ENCODE measurements around the gene SPDEF.

The SPDEF gene

GRCh38 chr6:34583861-34584604 is 27.9 kb upstream of the SPDEF start:
- DNase-seq (ENCODE audit: low read depth, low spot score): no peak

DNA sequence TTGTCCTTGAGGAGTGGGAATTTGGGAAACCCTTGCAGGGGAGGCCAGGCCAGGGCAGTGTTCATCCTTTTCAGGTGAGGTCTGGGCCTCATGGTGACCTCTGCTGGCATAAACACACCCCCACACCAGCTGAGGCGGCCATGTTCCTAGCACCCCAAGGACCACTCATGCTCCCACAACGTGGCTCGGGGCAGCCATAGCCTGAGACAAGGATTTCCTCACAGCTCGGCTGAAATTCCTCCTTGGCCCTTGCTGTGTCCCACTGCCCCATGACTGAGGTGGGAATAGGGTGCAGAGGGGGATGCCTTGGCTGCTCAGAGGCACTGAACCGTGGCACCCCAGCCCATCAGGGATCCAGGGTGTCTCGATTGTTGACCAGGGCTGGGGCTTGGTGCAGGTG is 27.3 kb upstream of the SPDEF start:
- no peak for DNase-seq (ENCODE audit: low read depth, low spot score)

DNA sequence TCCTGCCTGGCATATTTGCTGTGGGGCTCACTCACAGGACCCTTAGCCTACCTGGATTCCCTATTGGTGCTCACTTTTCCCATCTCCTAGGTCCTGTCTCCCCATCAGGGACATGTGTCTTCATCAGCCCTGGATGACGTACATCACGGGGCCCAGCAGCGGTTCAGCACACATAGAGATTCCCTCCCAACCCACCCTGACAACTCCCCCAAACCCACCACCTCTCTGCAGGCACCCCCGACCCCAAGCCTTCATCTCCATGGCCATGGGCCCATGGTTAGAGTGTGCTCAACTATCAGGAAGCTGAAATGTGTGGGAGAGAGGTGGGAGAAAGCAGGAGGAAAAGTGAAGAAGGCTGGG is 25.4 kb upstream of the SPDEF start:
- DNase-seq (ENCODE audit: low read depth, low spot score): no peak

GRCh38 chr6:34580707-34581560 is 24.8 kb upstream of the SPDEF start:
- no peak for DNase-seq (ENCODE audit: low read depth, low spot score)

DNA sequence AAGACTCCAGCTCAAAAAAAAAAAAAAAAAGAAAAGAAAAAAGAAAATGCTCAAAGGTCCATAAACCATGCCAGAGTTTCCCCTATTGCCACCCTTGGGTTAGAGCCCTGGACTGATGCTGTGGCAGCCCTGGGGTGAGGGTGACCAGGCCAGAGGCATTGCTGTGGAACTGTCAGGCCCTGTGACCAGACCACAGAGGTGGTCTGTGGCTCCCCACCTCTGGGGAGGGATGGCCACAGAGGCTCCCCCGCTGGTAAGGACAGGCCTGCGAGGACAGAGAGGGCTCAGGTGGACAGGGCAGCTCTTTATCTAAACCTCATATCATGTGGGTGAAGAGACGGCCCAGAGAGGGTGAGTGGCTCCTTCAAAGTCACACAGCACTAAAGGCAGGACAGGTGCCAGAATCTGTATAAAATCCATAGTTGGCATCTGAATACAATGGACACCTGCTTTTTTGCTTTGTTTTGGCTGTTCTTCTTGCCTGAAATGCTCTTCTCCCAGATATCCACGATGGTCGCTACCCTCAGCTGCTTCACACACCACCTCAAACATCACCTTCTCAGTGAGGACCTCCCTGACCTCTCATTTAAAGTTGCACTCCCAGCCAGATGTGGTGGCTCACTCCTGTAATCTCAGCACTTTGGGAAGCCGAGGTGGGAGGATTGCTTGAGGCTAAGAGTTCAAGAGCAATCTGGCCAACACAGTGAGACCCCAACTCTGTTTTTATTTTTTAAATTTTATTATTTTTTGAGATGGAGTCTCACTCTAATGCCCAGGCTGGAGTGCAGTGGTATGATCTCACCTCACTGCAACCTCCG is 22.5 kb upstream of the SPDEF start:
- no peak for DNase-seq (ENCODE audit: low read depth, low spot score)

- DNase-seq (ENCODE audit: low read depth, low spot score): no peak
Observed at GRCh38 chr6:34576286-34576955, 20.3 kb upstream of the SPDEF start.

DNA sequence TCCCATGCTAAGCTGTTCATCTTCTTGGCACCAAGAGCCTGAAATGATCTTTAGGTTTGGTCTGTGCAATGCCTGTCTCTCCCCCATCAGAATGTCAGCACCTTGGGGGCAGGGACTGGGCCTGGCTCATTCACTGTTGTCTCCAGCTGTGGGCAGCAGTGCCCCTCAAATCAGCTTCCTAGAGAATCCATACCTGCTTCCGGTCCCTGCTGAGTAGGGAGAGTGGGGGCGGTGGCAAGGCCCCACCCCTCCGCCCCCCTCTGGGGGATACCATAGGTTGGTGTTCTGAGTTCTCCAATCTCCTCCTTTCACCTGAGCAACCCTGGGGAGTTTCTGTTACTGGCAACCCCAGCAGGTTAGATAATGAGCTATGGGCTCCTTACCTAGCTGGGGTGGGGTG is 19.2 kb upstream of the SPDEF start:
- no peak for DNase-seq (ENCODE audit: low read depth, low spot score)

- no peak for DNase-seq (ENCODE audit: low read depth, low spot score)
Observed at GRCh38 chr6:34574647-34575293, 18.6 kb upstream of the SPDEF start.

GRCh38 chr6:34573567-34574183 is 17.5 kb upstream of the SPDEF start:
- no peak for DNase-seq (ENCODE audit: low read depth, low spot score)

GRCh38 chr6:34572585-34572984 is 16.5 kb upstream of the SPDEF start:
- no peak for DNase-seq (ENCODE audit: low read depth, low spot score)

DNA sequence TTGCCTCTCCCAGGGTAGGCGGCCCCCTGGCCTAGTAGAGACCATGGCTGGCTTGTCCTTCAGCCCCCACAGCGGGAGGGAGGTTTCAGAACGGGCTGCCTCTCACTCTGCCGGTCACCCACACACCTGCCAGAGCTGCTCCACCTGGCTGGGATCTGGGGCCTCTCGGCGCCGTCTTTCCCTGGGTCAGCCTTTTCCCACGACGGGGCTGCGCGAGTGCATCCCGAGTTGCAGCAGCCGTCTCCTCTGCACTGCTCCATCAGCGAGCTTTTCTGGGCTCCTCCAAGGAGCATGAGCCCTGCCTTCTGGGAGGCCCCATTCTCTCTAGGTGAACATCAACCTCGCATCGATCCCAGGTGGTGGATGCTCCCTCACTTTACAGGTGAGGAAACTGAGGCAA is 15.9 kb upstream of the SPDEF start:
- no peak for DNase-seq (ENCODE audit: low read depth, low spot score)

- DNase-seq (ENCODE audit: low read depth, low spot score): no peak
Observed at GRCh38 chr6:34571388-34571787, 15.3 kb upstream of the SPDEF start.

GRCh38 chr6:34570066-34570833 is 14.1 kb upstream of the SPDEF start:
- no peak for DNase-seq (ENCODE audit: low read depth, low spot score)

DNA sequence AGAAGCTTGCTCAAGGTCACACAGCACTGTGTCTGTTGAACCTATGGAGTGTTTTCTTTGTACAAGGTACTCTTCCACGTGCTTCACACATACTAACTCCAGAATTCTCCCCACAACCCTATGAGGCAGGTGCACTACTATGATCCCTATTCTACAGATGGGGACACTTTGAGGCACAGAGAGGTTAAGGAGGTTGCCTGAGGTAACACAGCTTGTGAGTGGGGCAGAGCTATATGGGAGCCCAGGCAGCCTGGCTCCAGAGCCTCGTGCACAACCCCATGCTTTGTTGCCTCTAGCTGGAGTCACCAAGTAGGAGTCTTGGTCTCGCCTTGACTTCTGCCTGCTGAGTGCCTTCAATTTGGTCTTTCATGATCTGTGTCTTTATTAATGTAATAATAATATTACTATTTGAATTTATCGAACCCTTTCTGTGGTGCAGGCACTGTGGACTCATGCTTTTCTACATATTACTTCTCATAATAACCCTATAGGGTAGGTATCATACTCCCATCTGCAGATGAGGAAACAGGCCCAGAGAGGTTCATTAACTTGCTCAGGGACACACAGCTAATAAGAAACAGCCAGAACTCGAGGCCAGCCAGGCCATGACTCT is 13.3 kb upstream of the SPDEF start:
- DNase-seq (ENCODE audit: low read depth, low spot score): no peak

DNA sequence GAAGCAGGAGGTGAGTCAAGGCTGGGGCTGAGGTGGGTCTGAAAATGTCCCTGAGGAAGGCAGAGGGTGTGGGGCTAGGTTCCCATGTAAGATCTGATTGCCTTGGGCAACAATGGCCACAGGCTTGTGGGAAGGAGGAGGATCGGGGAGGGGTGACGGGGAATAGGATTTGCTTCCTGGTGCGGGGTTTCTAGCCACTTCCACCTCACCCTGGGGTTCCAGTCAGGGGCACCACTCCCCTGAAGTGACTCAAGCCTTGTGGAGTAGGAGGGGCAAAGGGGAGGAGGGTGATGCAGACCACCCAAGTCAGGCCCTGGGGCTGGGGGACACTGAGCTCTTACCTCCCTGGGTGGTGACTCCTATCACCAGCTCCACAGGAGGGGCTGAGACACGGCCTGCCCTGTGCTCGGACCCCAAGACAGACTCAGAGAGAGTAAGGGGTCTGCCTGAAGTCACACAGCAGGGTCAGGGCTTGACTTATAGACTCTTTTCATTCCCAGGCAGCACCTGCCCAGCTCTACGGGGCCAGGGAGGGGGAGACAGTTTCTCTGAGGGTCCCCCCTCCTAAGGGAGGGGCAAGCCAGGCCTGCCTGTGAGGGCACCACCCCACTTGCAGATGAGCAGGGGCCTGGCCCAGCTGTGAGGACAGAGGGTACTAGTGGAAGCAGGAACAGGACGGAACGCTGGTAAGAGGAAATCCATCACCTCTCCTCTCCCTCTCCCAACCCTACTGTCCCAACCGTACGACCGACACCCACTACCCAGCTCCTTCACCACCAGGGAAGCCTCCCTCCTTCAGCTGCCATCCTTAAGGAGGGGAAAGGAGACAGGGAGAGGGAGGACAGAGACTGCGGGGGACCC is 12.4 kb upstream of the SPDEF start:
- no peak for DNase-seq (ENCODE audit: low read depth, low spot score)

GRCh38 chr6:34566830-34567546 is 10.9 kb upstream of the SPDEF start:
- no peak for DNase-seq (ENCODE audit: low read depth, low spot score)

DNA sequence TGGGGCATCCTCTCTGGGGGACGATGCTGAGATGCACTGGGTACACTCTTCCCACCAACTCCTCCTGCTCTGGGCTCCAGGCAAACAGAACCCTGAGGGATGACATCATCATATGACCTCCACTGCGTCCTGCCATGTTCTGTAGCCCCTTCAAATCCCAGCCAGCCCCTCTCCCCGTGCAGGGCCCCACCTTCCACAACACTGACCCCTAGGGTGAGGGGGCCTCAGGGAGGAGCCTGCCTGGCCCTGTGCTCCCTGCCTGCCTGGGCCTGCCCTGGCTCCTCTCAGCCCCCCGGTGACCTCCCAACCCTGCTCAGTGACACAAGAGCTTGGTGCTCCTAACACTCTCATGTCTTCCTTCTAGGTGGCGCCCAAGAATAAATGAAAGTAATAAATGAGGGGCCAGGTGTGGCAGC is 9.6 kb upstream of the SPDEF start:
- DNase-seq (ENCODE audit: low read depth, low spot score): no peak

DNA sequence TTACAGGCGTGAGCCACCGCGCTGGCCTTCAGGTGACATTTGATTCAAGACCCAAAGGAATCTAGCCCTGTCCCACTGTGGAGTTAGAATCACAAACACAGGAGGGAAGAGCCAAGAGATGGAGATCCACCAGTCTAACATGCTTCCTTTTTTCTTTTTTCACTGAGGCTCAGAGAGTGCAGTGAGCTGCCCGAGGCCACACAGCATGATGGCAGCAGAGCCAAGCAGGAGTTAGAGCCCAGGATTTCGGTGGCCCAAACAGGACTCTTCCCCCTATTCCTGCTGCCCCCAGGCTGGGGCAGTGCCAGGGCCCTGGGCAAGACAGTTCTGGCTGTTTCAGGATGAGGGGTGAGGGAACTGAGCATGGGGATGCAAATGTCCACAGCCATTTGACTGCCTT is 8.1 kb upstream of the SPDEF start:
- no peak for DNase-seq (ENCODE audit: low read depth, low spot score)

All from brain pericyte (primary cell).